H1 (cell line): ENCODE results near the gene LBX2. TPM values are rescaled to one million over a fixed set of nuclear protein-coding genes. Genes with fewer than 3 reads are reported as not detected.

Source experiments
- BRCA1 ChIP-seq: IDR thresholded peaks from 2 replicates; pipeline ENCODE4 v1.6.1; 2012; ENCODE audit warnings: low read depth, low read length, improper control_type of control experiment
- CEBPB ChIP-seq: IDR thresholded peaks from 2 replicates; pipeline ENCODE4 v1.6.1; 2012; ENCODE audit warnings: low read depth, low read length
- NRF1 ChIP-seq: IDR thresholded peaks from 2 replicates; pipeline ENCODE4 v1.6.1; 2011; ENCODE audit warnings: mild to moderate bottlenecking, low read depth, low read length, improper control_type of control experiment
- POLR2A ChIP-seq, 2 experiments: IDR thresholded peaks; 1 replicate in 1 of 2; 2 replicates in 1 of 2; pipeline ENCODE4 v1.6.1; 2011; ENCODE audit warnings: low read depth in 2 of 2, low read length in 2 of 2, mild to moderate bottlenecking in 2 of 2; ENCODE audit errors: control extremely low read depth in 1 of 2
- RBBP5 ChIP-seq: IDR thresholded peaks from 2 replicates; pipeline ENCODE4 v1.7.1; 2012; ENCODE audit warnings: low read depth, mild to moderate bottlenecking, inconsistent platforms, low read length, moderate library complexity, borderline replicate concordance
- RNF2 ChIP-seq: fragments of 200-900, 300-1000 bp; sonication (generic); IDR thresholded peaks from 2 replicates; pipeline ENCODE4 v1.7.1; 2016; ENCODE audit warnings: borderline replicate concordance, low read depth, mild to moderate bottlenecking, antibody characterized with exemption, low read length; ENCODE audit not compliant: poor library complexity, severe bottlenecking; ENCODE audit errors: missing control alignments
- SIN3A ChIP-seq, 2 experiments: IDR thresholded peaks in 1 of 2; conservative IDR thresholded peaks in 1 of 2; 2 replicates each; pipeline ENCODE4 v1.6.1; 2011 to 2012; ENCODE audit warnings: low read length in 2 of 2, improper control_type of control experiment in 1 of 2, low read depth in 1 of 2, mild to moderate bottlenecking in 1 of 2
- SUZ12 ChIP-seq: fragments of 200-600 bp; sonication (generic); IDR thresholded peaks from 2 replicates; pipeline ENCODE4 v1.6.1; 2012; ENCODE audit warnings: mild to moderate bottlenecking, inconsistent platforms, low read length, moderate library complexity, mixed read lengths
- polyA plus RNA-seq, 7 experiments: library from polyadenylated mRNA; depleted of rRNA in 3 of 7; stranded (reverse) in 5 of 7; unstranded in 2 of 7; fragments of >200 nt in 5 of 7; fragments of 200-250 nt in 2 of 7; gene quantifications; 1 replicate in 5 of 7; 2 replicates in 1 of 7; 4 replicates in 1 of 7; pipeline versions ENCODE4 v1.2.1 to v1.2.3, GENCODE V29; 2011 to 2013; ENCODE audit warnings: missing spikeins in 2 of 7, mixed read lengths in 2 of 7
- total RNA-seq: library from RNA; stranded (reverse); fragmentation: NEBNext Ultra II Directional; extraction: Animal tissue kit (Norgen Biotek cat#: 25700); gene quantifications from 2 replicates; pipeline ENCODE4 v1.2.1, GENCODE V29; 2021
- TF ChIP-seq, protein P1 (sequence below): fragments of 300-600 bp; sonication (generic); IDR thresholded peaks from 2 replicates; pipeline ENCODE4 v1.7.1; 2012; ENCODE audit warnings: low read length, moderate library complexity, mild to moderate bottlenecking, inconsistent platforms; ENCODE audit not compliant: insufficient replicate concordance

Gene LBX2
- total and polyA plus RNA-seq, 2 of the 8 experiments (the other 6 are each of a cell fraction or from before 2014, with no cell fraction given), result 0.27 TPM; not detected in 1

DNA sequence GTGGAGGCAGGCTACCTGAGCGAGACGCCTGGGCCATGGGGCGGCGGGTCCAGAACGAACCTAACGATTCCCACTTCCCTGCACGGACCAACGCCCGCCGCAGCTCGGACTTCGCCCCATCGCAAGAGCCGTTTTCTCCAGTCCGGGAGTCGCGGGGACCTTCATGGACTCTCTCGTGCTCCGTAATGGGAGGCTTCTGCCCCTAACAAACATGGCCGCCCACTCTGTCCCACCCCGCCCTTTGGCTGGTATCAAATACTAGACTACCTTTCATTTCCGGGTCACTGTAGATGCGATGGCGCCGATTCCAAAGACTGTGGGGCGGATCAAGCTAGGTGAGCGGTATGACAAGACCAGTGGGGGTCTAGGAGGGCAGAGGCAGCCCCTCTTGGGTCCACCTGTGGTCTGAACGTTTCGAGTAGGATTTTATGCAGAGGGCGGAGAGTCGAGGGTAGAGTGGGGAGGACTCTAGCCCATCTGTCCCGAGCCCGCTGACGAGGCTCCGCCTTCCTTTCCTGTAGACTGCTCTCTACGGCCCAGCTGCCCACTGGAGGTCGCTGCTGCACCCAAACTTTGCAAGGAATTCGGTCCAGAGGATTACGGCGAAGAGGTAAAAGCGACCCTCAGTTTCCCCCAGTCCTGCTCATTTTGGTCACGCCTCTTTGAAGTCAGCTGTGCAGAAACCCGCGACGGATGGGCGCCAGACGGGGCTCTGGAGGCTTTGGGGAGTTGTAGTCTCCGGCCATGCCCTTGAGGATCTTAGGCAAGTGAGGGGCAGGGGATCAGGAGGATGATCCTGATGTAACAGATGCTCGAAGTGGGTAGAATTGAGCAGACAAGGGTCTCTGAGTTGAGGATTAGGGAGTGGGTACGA lies 16.4 kb downstream of the LBX2 start, which contains the start of the genes CCDC142 and TTC31 (continued):
- TF ChIP-seq RNF2 (no peak), SUZ12 (no peak), POLR2A (IDR thresholded peaks at IDR 0.05; ENCODE audit: control extremely low read depth in 1 of 2, low read depth in 2 of 2, low read length in 2 of 2) (peak in 1 of 2 experiments; percentile 91; a peak in 2 of 3 replicates), RBBP5 (no peak), SIN3A (conservative IDR thresholded peaks at IDR 0.05 in 1 of 2, IDR thresholded peaks at IDR 0.05 in 1 of 2; ENCODE audit: low read depth in 1 of 2, low read length in 2 of 2) (peak; percentile 20 to 60; a peak in 1 of 4 replicates), NRF1 (no peak), CEBPB (no peak), BRCA1 (no peak)
- TF ChIP-seq, protein P1, sequence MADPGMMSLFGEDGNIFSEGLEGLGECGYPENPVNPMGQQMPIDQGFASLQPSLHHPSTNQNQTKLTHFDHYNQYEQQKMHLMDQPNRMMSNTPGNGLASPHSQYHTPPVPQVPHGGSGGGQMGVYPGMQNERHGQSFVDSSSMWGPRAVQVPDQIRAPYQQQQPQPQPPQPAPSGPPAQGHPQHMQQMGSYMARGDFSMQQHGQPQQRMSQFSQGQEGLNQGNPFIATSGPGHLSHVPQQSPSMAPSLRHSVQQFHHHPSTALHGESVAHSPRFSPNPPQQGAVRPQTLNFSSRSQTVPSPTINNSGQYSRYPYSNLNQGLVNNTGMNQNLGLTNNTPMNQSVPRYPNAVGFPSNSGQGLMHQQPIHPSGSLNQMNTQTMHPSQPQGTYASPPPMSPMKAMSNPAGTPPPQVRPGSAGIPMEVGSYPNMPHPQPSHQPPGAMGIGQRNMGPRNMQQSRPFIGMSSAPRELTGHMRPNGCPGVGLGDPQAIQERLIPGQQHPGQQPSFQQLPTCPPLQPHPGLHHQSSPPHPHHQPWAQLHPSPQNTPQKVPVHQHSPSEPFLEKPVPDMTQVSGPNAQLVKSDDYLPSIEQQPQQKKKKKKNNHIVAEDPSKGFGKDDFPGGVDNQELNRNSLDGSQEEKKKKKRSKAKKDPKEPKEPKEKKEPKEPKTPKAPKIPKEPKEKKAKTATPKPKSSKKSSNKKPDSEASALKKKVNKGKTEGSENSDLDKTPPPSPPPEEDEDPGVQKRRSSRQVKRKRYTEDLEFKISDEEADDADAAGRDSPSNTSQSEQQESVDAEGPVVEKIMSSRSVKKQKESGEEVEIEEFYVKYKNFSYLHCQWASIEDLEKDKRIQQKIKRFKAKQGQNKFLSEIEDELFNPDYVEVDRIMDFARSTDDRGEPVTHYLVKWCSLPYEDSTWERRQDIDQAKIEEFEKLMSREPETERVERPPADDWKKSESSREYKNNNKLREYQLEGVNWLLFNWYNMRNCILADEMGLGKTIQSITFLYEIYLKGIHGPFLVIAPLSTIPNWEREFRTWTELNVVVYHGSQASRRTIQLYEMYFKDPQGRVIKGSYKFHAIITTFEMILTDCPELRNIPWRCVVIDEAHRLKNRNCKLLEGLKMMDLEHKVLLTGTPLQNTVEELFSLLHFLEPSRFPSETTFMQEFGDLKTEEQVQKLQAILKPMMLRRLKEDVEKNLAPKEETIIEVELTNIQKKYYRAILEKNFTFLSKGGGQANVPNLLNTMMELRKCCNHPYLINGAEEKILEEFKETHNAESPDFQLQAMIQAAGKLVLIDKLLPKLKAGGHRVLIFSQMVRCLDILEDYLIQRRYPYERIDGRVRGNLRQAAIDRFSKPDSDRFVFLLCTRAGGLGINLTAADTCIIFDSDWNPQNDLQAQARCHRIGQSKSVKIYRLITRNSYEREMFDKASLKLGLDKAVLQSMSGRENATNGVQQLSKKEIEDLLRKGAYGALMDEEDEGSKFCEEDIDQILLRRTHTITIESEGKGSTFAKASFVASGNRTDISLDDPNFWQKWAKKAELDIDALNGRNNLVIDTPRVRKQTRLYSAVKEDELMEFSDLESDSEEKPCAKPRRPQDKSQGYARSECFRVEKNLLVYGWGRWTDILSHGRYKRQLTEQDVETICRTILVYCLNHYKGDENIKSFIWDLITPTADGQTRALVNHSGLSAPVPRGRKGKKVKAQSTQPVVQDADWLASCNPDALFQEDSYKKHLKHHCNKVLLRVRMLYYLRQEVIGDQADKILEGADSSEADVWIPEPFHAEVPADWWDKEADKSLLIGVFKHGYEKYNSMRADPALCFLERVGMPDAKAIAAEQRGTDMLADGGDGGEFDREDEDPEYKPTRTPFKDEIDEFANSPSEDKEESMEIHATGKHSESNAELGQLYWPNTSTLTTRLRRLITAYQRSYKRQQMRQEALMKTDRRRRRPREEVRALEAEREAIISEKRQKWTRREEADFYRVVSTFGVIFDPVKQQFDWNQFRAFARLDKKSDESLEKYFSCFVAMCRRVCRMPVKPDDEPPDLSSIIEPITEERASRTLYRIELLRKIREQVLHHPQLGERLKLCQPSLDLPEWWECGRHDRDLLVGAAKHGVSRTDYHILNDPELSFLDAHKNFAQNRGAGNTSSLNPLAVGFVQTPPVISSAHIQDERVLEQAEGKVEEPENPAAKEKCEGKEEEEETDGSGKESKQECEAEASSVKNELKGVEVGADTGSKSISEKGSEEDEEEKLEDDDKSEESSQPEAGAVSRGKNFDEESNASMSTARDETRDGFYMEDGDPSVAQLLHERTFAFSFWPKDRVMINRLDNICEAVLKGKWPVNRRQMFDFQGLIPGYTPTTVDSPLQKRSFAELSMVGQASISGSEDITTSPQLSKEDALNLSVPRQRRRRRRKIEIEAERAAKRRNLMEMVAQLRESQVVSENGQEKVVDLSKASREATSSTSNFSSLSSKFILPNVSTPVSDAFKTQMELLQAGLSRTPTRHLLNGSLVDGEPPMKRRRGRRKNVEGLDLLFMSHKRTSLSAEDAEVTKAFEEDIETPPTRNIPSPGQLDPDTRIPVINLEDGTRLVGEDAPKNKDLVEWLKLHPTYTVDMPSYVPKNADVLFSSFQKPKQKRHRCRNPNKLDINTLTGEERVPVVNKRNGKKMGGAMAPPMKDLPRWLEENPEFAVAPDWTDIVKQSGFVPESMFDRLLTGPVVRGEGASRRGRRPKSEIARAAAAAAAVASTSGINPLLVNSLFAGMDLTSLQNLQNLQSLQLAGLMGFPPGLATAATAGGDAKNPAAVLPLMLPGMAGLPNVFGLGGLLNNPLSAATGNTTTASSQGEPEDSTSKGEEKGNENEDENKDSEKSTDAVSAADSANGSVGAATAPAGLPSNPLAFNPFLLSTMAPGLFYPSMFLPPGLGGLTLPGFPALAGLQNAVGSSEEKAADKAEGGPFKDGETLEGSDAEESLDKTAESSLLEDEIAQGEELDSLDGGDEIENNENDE, result no peak
